Measurements from ENCODE around the gene MCM3AP. TPM values are rescaled to one million over a fixed set of nuclear protein-coding genes. Genes with fewer than 3 reads are reported as not detected.

The MCM3AP gene
- 65.1 and 84.7 TPM in 2 replicates for total RNA-seq

- DNase-seq (ENCODE audit: low read depth) = no peak
- TF ChIP-seq CTCF (conservative IDR thresholded peaks at IDR 0.05; ENCODE audit: low read depth, low read length) = no peak
- peak within 1 kb of the TSS; percentile 76 for H3K4me3 ChIP-seq (ENCODE audit: low read depth, low read length)
Observed at GRCh38 chr21:46285206-46285661, at the start of gene MCM3AP. TSS of gene MCM3AP (minus strand) at chr21:46285611. CDS start at chr21:46285286, 325 bp downstream.

GRCh38 chr21:46334351-46335140, 49.1 kb upstream of the MCM3AP start:
- TF ChIP-seq CTCF (conservative IDR thresholded peaks at IDR 0.05; ENCODE audit: low read depth, low read length) = no peak
- H3K4me3 ChIP-seq (ENCODE audit: low read depth, low read length) = no peak overlapping the region
- DNase-seq (ENCODE audit: low read depth) = no peak

- DNase-seq (ENCODE audit: low read depth) = no peak
- TF ChIP-seq CTCF (conservative IDR thresholded peaks at IDR 0.05; ENCODE audit: low read depth, low read length) = no peak
- H3K4me3 ChIP-seq (ENCODE audit: low read depth, low read length) = no peak overlapping the region
Observed at GRCh38 chr21:46329796-46330195, 44.4 kb upstream of the MCM3AP start.

GRCh38 chr21:46328151-46328550, 42.7 kb upstream of the MCM3AP start:
- DNase-seq (ENCODE audit: low read depth) = no peak
- no peak for TF ChIP-seq CTCF (conservative IDR thresholded peaks at IDR 0.05; ENCODE audit: low read depth, low read length)
- H3K4me3 ChIP-seq (ENCODE audit: low read depth, low read length) = no peak overlapping the region

- no peak for DNase-seq (ENCODE audit: low read depth)
- no peak for TF ChIP-seq CTCF (conservative IDR thresholded peaks at IDR 0.05; ENCODE audit: low read depth, low read length)
Observed at GRCh38 chr21:46327711-46328110, 42.3 kb upstream of the MCM3AP start.

GRCh38 chr21:46326110-46326703, 40.8 kb upstream of the MCM3AP start:
- no peak for DNase-seq (ENCODE audit: low read depth)
- peak; percentile 26 for TF ChIP-seq CTCF (conservative IDR thresholded peaks at IDR 0.05; ENCODE audit: low read depth, low read length)
- no peak overlapping the region for H3K4me3 ChIP-seq (ENCODE audit: low read depth, low read length)

More at GRCh38 chr21:46327711-46328110, 42.3 kb upstream of the MCM3AP start:
- no peak overlapping the region for H3K4me3 ChIP-seq (ENCODE audit: low read depth, low read length)
